Breast epithelium (tissue), 3 donors: ENCODE results near the gene NFATC3.

Source experiments
- POLR2A ChIP-seq: fragments of 450-650 bp; IDR thresholded peaks from one replicate; pipeline ENCODE4 v1.6.1; 2016; ENCODE audit warnings: antibody characterized with exemption, mild to moderate bottlenecking, moderate library complexity
- TF ChIP-seq, protein P1 (sequence below), 3 donors: fragments of 450-650 bp; IDR thresholded peaks; one replicate each; pipeline ENCODE4 v1.5.1; 2016 to 2017; ENCODE audit warnings: antibody characterized with exemption in 3 of 3, mild to moderate bottlenecking in 3 of 3, moderate library complexity in 3 of 3

DNA sequence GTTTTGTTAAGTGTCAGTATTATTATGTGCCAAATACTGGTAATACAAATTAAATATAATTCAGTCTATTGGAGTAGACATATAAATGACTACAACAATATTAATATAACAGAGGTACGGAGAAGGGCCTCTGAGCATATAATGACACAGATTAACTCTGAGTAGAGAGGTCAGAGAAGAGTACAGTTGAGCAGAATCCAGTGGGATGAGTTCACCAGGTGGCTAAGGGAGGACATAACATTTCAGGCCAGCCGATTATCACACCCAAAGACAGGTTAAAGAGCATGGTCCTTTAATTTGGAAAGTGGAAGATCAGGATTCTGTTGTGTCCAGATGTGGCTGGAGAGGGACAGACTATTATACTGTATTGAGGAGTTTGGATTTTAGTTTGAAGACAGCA is 11.3 kb downstream of the NFATC3 start:
- TF ChIP-seq, protein P1, sequence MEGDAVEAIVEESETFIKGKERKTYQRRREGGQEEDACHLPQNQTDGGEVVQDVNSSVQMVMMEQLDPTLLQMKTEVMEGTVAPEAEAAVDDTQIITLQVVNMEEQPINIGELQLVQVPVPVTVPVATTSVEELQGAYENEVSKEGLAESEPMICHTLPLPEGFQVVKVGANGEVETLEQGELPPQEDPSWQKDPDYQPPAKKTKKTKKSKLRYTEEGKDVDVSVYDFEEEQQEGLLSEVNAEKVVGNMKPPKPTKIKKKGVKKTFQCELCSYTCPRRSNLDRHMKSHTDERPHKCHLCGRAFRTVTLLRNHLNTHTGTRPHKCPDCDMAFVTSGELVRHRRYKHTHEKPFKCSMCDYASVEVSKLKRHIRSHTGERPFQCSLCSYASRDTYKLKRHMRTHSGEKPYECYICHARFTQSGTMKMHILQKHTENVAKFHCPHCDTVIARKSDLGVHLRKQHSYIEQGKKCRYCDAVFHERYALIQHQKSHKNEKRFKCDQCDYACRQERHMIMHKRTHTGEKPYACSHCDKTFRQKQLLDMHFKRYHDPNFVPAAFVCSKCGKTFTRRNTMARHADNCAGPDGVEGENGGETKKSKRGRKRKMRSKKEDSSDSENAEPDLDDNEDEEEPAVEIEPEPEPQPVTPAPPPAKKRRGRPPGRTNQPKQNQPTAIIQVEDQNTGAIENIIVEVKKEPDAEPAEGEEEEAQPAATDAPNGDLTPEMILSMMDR (IDR thresholded peaks at IDR 0.05): no peak
- TF ChIP-seq POLR2A: no peak
